ENCODE data around the gene PTDSS2.
"Not testable (repeated sequence)": the region's sequence is repeated elsewhere in the genome, so short reads cannot be mapped to it uniquely, and the experiment has no call there.

PTDSS2 gene

GRCh38 chr11:433641-434040, 16.4 kb upstream of the PTDSS2 start:
- no peak for DNase-seq

GRCh38 chr11:434496-434895, 15.6 kb upstream of the PTDSS2 start:
- no peak for DNase-seq

- not testable (repeated sequence) for DNase-seq
These were observed 14.9 kb upstream of the PTDSS2 start for GRCh38 chr11:434999-435740.

- DNase-seq: no peak
These were observed 12.7 kb upstream of the PTDSS2 start for GRCh38 chr11:437228-437870.

GRCh38 chr11:438101-438844, 11.8 kb upstream of the PTDSS2 start:
- DNase-seq: no peak

GRCh38 chr11:439315-440064, 10.6 kb upstream of the PTDSS2 start:
- DNase-seq: no peak

GRCh38 chr11:440065-441042, 9.7 kb upstream of the PTDSS2 start:
- DNase-seq: no peak

GRCh38 chr11:441043-441417, 9.0 kb upstream of the PTDSS2 start:
- no peak for DNase-seq

GRCh38 chr11:441418-442274, 8.4 kb upstream of the PTDSS2 start, which contains the start of gene ANO9:
Gene ANO9 (minus strand): TSS chr11:442011. CDS start chr11:441926, 85 bp downstream.
- DNase-seq: no peak

- DNase-seq: no peak
These were observed 7.4 kb upstream of the PTDSS2 start for GRCh38 chr11:442611-443081.

GRCh38 chr11:443542-444199, 6.4 kb upstream of the PTDSS2 start:
- DNase-seq: no peak

- no peak for DNase-seq
These were observed 5.5 kb upstream of the PTDSS2 start for GRCh38 chr11:444396-445144.

GRCh38 chr11:445765-446588, 4.1 kb upstream of the PTDSS2 start:
- no peak for DNase-seq

- DNase-seq: no peak
These were observed 3.2 kb upstream of the PTDSS2 start for GRCh38 chr11:446891-447290.

GRCh38 chr11:447923-448731, 2.0 kb upstream of the PTDSS2 start:
- DNase-seq: peak; percentile 84 to 89

- peak; percentile 25 to 54 for DNase-seq
These were observed 851 bp downstream of the PTDSS2 start for GRCh38 chr11:450809-451451.

GRCh38 chr11:451738-452137, 1.7 kb downstream of the PTDSS2 start:
- no peak for DNase-seq
